ENCODE data around the gene MEOX2. TPM values are rescaled to one million over a fixed set of nuclear protein-coding genes. Genes with fewer than 3 reads are reported as not detected.

Gene MEOX2
- total RNA-seq (2021; fragmentation: NEBNext Ultra II Directional; extraction: Animal tissue kit (Norgen Biotek cat#: 25700)) (0.19 TPM in 1 of 2 replicates, not detected in the other), polyA plus RNA-seq (2011; rRNA removed) (0.02 and 0.05 TPM in 2 replicates), polyA minus RNA-seq (2011; rRNA and poly(A)+ RNA removed) (not detected in 2 replicates)
- polyA plus RNA-seq (2011; cell fraction: cytosol; rRNA removed) = 0.03 TPM
- polyA plus RNA-seq (2011; cell fraction: nucleus; rRNA removed) = not detected
- not detected in 4 replicates for polyA plus RNA-seq (2012, experiment 1 of 2)
- polyA plus RNA-seq (2012, experiment 2 of 2) = not detected
- polyA plus RNA-seq (2013, experiment 1 of 2) = 0.12 TPM
- polyA plus RNA-seq (2013, experiment 2 of 2) = 0.09 TPM
- not detected for polyA minus RNA-seq (2011; cell fraction: cytosol; rRNA and poly(A)+ RNA removed)
- polyA minus RNA-seq (2011; cell fraction: nucleus; rRNA and poly(A)+ RNA removed) = not detected
- long read RNA-seq, experiment 1 = 0 reads
- long read RNA-seq, experiment 2 = 0 reads

DNA sequence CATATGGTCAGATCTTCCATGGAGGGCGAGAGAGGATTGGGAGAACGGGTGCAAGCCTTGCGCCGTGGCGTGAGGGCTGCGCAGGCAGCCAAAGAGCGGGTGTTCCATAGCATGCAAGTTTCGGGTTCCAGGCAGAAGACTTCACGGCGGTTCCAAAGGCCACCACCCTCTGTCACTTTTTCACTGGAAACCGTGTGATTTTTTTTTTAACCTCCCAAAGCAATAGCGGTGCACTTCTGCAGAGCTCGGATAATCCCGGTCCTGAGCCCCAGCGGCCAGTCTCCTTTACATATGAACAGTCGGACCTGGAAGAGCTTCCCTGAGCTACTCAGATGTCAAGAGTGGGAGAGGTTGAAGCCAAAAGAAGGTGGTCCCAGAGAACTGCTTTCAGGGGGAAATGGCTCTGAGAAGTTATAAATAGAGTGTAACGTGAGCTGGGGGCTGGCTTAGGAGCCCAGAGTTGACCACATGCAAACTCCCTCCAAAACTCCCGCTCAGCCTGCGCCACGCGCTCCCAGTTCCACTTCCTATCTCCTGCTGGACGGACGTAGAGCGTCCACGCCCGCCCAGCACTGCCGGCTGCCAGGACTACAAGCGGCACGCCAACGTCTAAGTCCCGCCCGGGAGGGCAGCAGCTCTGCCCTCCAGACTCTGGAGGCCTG is at the start of gene MEOX2:
MEOX2 (minus strand) TSS at position 389 of the 662 bp plus-strand sequence; CDS start at position 108, 281 bp downstream.
- 4% methylated on average over 26 of the region's 32 CpGs; no CpG with 5 or more reads in 1 of the 2 experiments for WGBS, 2 experiments (ENCODE audit: extremely low coverage in 1 of 2, insufficient coverage in 1 of 2, insufficient read length in 1 of 2, insufficient replicate concordance in 2 of 2, low coverage in 1 of 2, low lambda C conversion rate in 2 of 2, missing lambda C conversion rate in 1 of 2)
- Histone ChIP-seq H3K36me3 (ENCODE audit: control insufficient read depth in 2 of 4, insufficient read depth in 4 of 4, low read length in 3 of 4) (no peaks in the 10 kb centered on the region), H4K20me1 (replicated peaks in 1 of 2; ENCODE audit: control insufficient read depth in 1 of 2, insufficient read depth in 2 of 2, low read length in 2 of 2) (peaks cover 0 to 1% of the 10 kb centered on the region in 2 experiments), H3K79me2 (ENCODE audit: control insufficient read depth in 1 of 2, insufficient read depth in 2 of 2, low read length in 2 of 2) (no peaks in the 10 kb centered on the region), H3K18ac (ENCODE audit: extremely low read depth, low read length) (no peak within 1 kb of the TSS), H4K91ac (replicated peaks; ENCODE audit: insufficient read length, low read length) (no peak within 1 kb of the TSS), H3K9me3 (ENCODE audit: insufficient read depth in 2 of 2, low read depth in 1 of 2, low read length in 1 of 2) (no peaks in the 10 kb centered on the region), H2AK5ac (ENCODE audit: low read depth, low read length) (no peak within 1 kb of the TSS), H2BK120ac (replicated peaks; ENCODE audit: low read depth, low read length) (no peak within 1 kb of the TSS), H3K4me1 (replicated peaks in 1 of 4; ENCODE audit: control insufficient read depth in 3 of 4, insufficient read depth in 4 of 4, low read length in 3 of 4) (peaks cover 0 to 25% (median 9%) of the 10 kb centered on the region in 4 experiments; a peak in 6 of 7 replicates), H2BK5ac (ENCODE audit: low read depth, low read length) (no peak within 1 kb of the TSS), H3K4me3 (ENCODE audit: extremely low read depth in 1 of 4, insufficient read depth in 2 of 4, low read depth in 3 of 4, low read length in 4 of 4) (peak within 1 kb of the TSS; percentile 28 to 67 (median 41)), H2BK20ac (ENCODE audit: low read length) (no peak within 1 kb of the TSS), H3K9ac (replicated peaks in 1 of 4; ENCODE audit: extremely low read depth in 1 of 4, low read depth in 3 of 4, low read length in 3 of 4) (no peak within 1 kb of the TSS), H2AFZ (ENCODE audit: low read length) (peak within 1 kb of the TSS; percentile 44; the same call in 1 of the 2 replicates), H3K56ac (replicated peaks; ENCODE audit: insufficient read length, low read depth, low read length) (no peak within 1 kb of the TSS), H3K4ac (replicated peaks; ENCODE audit: insufficient read length, low read depth, low read length) (no peak within 1 kb of the TSS), H3K79me1 (ENCODE audit: low read depth, low read length) (no peaks in the 10 kb centered on the region), H3K27me3 (replicated peaks in 1 of 4; ENCODE audit: control insufficient read depth in 3 of 4, extremely low read depth in 1 of 4, insufficient read depth in 3 of 4, low read length in 3 of 4) (peaks cover 22 to 50% (median 43%) of the 10 kb centered on the region in 4 experiments), H4K5ac (ENCODE audit: insufficient read length, low read depth, low read length) (no peak within 1 kb of the TSS), H4K8ac (ENCODE audit: extremely low read depth, insufficient read depth, low read length) (no peak within 1 kb of the TSS; the same call in 1 of the 2 replicates), H2BK12ac (ENCODE audit: low read depth, low read length) (no peak within 1 kb of the TSS; the same call in 1 of the 2 replicates), H3K14ac (ENCODE audit: insufficient read length) (no peak within 1 kb of the TSS), H2BK15ac (ENCODE audit: low read length) (peak within 1 kb of the TSS; percentile 8; the same call in 1 of the 2 replicates), H3K23ac (ENCODE audit: insufficient read length) (no peak within 1 kb of the TSS), H3K4me2 (ENCODE audit: insufficient read depth in 1 of 2, low read depth in 2 of 2, low read length in 2 of 2) (peak within 1 kb of the TSS; percentile 77 to 97), H3K23me2 (ENCODE audit: low read depth, low read length) (peaks cover 20% of the 10 kb centered on the region; the same call in 1 of the 2 replicates), H3K27ac (ENCODE audit: low read depth, low read length) (no peak within 1 kb of the TSS)
- POLR2A ChIA-PET (ENCODE audit: partially characterized antibody) = no interaction called here
- CTCF ChIA-PET (ENCODE audit: partially characterized antibody) = interaction anchor here (0.6 to 2.2 kb wide), 6 partner anchors 35 to 412 kb away, joined by 3 to 12 read pairs (median 3); no protein-coding TSS in a partner anchor
- FAIRE-seq = no peak
- DNase-seq (ENCODE audit: low read depth in 1 of 2, low spot score in 2 of 2) = peak in 1 of 2 experiments; percentile 63
- TF ChIP-seq EZH2 (IDR thresholded peaks at IDR 0.05; ENCODE audit: low read depth, low read length, severe bottlenecking) (peak; percentile 65), RNF2 (IDR thresholded peaks at IDR 0.05; ENCODE audit: borderline replicate concordance, low read depth, low read length, missing control alignments, poor library complexity, severe bottlenecking) (peak; percentile 55), RXRA (IDR thresholded peaks at IDR 0.05; ENCODE audit: insufficient read depth, low read depth, low read length) (no peak), SUZ12 (IDR thresholded peaks at IDR 0.05; ENCODE audit: low read length) (peak; percentile 43; the same call in 1 of the 2 replicates), SRF (IDR thresholded peaks at IDR 0.05; ENCODE audit: low read depth, low read length) (no peak), KDM4A (IDR thresholded peaks at IDR 0.05; ENCODE audit: low read depth, low read length, severe bottlenecking) (peak; percentile 39), ASH2L (IDR thresholded peaks at IDR 0.05; ENCODE audit: low read length) (peak; percentile 17)
- TF ChIP-seq, protein P1, sequence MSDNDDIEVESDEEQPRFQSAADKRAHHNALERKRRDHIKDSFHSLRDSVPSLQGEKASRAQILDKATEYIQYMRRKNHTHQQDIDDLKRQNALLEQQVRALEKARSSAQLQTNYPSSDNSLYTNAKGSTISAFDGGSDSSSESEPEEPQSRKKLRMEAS (IDR thresholded peaks at IDR 0.05) = peak; percentile 93

Data from H1 (cell line).